Lung (tissue), 12 donors: ENCODE data around the gene GPR62. TPM values are rescaled to one million over a fixed set of nuclear protein-coding genes. Genes with fewer than 3 reads are reported as not detected.
"Not testable (repeated sequence)": the region's sequence is repeated elsewhere in the genome, so short reads cannot be mapped to it uniquely, and the experiment has no call there.

Source experiments
- ATAC-seq: fragments of 200-7000 bp; cut with Tn5 transposase; one replicate; pipeline ENCODE4 v1.9.1; 2020; ENCODE audit warnings: moderate number of reproducible peaks; ENCODE audit not compliant: insufficient read depth, low FRiP score
- DNase-seq, 3 donors: peaks; one replicate each; pipeline ENCODE4 v3.0.0-alpha.2; 2013 to 2017
- H3K27ac ChIP-seq, 2 donors: one replicate each; pipeline ENCODE4 v1.5.1; 2013; ENCODE audit warnings: mild to moderate bottlenecking in 2 of 2, moderate library complexity in 2 of 2, control low read depth in 1 of 2, inconsistent platforms in 1 of 2, low read depth in 1 of 2, low read length in 1 of 2
- H3K27me3 ChIP-seq, 3 donors: one replicate each; pipeline ENCODE4 v1.5.1; 2013; ENCODE audit warnings: low read length in 2 of 3; ENCODE audit not compliant: control insufficient read depth in 3 of 3, insufficient read depth in 3 of 3
- H3K36me3 ChIP-seq, 4 donors: one replicate each; pipeline ENCODE4 v1.5.1; 2013; ENCODE audit warnings: low read length in 4 of 4, mild to moderate bottlenecking in 1 of 4, moderate library complexity in 1 of 4; ENCODE audit not compliant: control insufficient read depth in 4 of 4, insufficient read depth in 4 of 4
- H3K4me1 ChIP-seq, 5 donors: one replicate each; pipeline ENCODE4 v1.5.1; 2013; ENCODE audit warnings: low read length in 5 of 5, mild to moderate bottlenecking in 2 of 5, moderate library complexity in 1 of 5; ENCODE audit not compliant: control insufficient read depth in 5 of 5, insufficient read depth in 5 of 5
- H3K4me3 ChIP-seq: one replicate; pipeline ENCODE4 v1.5.1; 2013; ENCODE audit warnings: mild to moderate bottlenecking, control low read depth, moderate library complexity
- H3K9ac ChIP-seq, 2 donors: one replicate each; pipeline ENCODE4 v1.5.1; 2013; ENCODE audit warnings: low read length in 2 of 2, control low read depth in 1 of 2; ENCODE audit not compliant: insufficient read depth in 1 of 2
- H3K9me3 ChIP-seq, 4 donors: one replicate each; pipeline ENCODE4 v1.5.1; 2013; ENCODE audit warnings: low read length in 3 of 4, mild to moderate bottlenecking in 1 of 4, moderate library complexity in 1 of 4; ENCODE audit not compliant: control insufficient read depth in 4 of 4, insufficient read depth in 3 of 4
- WGBS, 2 donors: extraction: QIAGEN DNeasy Blood & Tissue Kit; methylation state at CpG; one replicate each; pipeline ENCODE4 v1.1.7; 2013; 5-methylcytosine and 5-hydroxymethylcytosine counted together
- polyA plus RNA-seq, 2 donors: library from polyadenylated mRNA; stranded (reverse); fragments of 200-250 nt; gene quantifications; one replicate each; pipeline ENCODE4 v1.2.1, GENCODE V29; 2013
- total RNA-seq, 2 donors: library from RNA; depleted of rRNA in 1 of 2; stranded (reverse); fragments of >200 nt in 1 of 2; gene quantifications; one replicate each; pipeline ENCODE4 v1.2.1, GENCODE V29; 2014 to 2021
- TF ChIP-seq, protein P1 (sequence below): IDR thresholded peaks from 2 replicates; pipeline ENCODE4 v1.5.1; 2012; ENCODE audit warnings: mild to moderate bottlenecking; ENCODE audit errors: control extremely low read depth, extremely low read depth
- donor health status: control.
- donor health status: control.
- donor health status: Bipolar disorder and iron deficiency.
- donor health status: healthy.
- donor health status: DM: yes; HTN: yes; CAD: no.

Gene GPR62
- total and polyA plus RNA-seq, 4 donors: 0.05 to 0.15 TPM; not detected in 2

DNA sequence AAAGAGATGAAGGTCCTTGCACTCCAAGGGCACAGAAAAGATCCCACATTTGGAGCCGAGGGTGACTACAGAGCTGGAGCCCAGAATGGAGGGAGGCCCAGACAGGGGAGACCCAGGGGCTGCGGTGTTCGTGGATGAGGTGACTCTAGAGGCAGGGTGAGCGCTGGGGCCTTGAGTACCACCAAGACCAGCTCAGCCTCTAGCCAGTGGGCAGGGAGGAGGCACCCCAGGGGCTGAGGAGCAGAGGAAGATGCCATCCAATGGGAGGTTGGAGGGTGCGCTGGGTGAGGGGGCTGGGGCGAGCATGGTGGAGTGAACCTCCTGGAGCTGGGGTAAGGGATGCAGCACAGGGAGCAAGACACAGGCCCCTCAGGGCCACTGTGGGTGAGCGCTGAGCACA is 26.7 kb upstream of the GPR62 start:
- ATAC-seq (no peak), DNase-seq (no peak)
- Histone ChIP-seq H3K27me3 (no peaks in the 10 kb centered on the region), H3K9me3 (no peaks in the 10 kb centered on the region), H3K9ac (no peak overlapping the region), H3K36me3 (peaks cover 0 to 18% (median 3%) of the 10 kb centered on the region in 4 donors), H3K4me3 (no peak overlapping the region), H3K27ac (no peak overlapping the region), H3K4me1 (no peaks in the 10 kb centered on the region)
- TF ChIP-seq, protein P1, sequence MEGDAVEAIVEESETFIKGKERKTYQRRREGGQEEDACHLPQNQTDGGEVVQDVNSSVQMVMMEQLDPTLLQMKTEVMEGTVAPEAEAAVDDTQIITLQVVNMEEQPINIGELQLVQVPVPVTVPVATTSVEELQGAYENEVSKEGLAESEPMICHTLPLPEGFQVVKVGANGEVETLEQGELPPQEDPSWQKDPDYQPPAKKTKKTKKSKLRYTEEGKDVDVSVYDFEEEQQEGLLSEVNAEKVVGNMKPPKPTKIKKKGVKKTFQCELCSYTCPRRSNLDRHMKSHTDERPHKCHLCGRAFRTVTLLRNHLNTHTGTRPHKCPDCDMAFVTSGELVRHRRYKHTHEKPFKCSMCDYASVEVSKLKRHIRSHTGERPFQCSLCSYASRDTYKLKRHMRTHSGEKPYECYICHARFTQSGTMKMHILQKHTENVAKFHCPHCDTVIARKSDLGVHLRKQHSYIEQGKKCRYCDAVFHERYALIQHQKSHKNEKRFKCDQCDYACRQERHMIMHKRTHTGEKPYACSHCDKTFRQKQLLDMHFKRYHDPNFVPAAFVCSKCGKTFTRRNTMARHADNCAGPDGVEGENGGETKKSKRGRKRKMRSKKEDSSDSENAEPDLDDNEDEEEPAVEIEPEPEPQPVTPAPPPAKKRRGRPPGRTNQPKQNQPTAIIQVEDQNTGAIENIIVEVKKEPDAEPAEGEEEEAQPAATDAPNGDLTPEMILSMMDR: no peak
- WGBS, 2 donors: 89 to 94% methylated on average over 7 of the region's 7 CpGs

DNA sequence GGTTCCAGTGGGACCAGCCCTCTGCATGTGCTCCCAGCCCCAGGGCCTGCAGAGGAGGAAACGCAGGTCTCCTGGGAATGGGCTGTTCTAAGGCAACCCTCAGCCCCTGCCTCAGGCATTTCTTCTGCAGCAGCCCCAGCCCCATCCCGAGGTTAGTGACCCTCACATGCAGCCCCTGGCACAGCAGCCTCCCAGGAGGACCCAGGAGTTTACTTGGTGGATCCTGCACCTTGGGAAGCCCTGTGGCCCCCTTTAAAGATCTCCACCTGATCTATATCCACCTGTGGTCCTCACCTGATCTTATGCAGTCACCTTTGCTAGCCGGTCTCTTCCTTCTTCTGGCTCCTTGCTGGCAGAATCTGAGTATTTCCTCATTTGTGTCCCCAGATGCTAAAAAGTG is 26.2 kb upstream of the GPR62 start:
- not testable (repeated sequence) for DNase-seq, H3K4me1 ChIP-seq, H3K27ac ChIP-seq, H3K9me3 ChIP-seq, ATAC-seq, H3K9ac ChIP-seq, H3K4me3 ChIP-seq, H3K27me3 ChIP-seq
- 88 to 93% methylated on average over 3 of the region's 3 CpGs for WGBS, 2 donors
- peaks cover 3 to 23% (median 5%) of the 10 kb centered on the region in 4 donors for H3K36me3 ChIP-seq

DNA sequence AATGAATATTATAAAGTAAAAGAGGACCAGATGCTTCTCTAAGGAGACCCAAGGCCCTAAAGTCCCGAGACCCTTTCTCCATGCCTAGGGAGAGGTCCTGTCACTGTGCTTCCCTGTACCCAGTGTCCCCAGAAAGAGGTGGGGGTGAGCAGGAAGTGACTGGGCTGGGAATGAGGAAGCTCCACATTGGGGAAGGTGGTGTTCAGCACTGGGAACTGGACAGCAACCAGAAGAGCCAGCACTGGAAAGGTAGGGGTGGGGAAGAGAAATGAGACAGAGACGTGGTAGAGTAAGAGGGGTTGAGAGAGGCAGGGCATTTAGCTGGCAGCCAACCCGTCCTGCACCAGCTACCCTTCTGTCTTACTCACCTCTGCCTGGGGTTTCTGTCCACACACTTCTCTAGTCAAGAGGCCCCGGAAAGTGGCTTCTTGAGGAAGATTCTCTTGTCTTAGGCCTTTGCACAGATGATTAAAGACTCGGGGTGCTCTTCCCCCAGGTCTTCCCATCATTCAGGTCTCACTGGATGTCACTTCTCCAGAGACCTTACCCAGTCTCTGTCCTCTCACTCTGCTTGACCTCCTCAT is 25.7 kb upstream of the GPR62 start:
- TF ChIP-seq, protein P1: no peak
- Histone ChIP-seq H3K4me3 (no peak overlapping the region), H3K27me3 (no peaks in the 10 kb centered on the region), H3K36me3 (peaks cover 5 to 29% (median 8%) of the 10 kb centered on the region in 4 donors), H3K27ac (no peak overlapping the region), H3K4me1 (no peaks in the 10 kb centered on the region), H3K9me3 (no peaks in the 10 kb centered on the region), H3K9ac (no peak overlapping the region)
- DNase-seq: no peak
- ATAC-seq: no peak
- WGBS, 2 donors: 78 to 79% methylated on average over 5 of the region's 5 CpGs

DNA sequence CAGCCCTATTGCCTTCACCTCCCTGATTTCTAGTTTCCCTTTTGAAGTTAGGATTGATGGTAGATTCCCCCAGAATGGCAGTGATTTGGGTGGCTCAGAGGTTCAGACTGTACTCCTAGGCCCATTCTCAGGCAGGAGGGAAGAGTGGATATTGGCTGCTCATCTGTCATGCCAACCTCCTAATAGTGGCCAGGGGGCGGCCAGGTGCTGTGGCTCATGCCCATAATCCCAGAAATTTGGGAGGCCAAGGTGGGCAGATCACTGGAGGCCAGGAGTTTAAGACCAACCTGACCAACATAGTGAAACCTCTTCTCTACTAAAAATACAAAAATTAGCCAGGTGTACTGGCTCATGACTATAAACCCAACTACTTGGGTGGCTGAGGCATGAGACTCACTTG is 24.7 kb upstream of the GPR62 start:
- Histone ChIP-seq H3K4me1 (no peaks in the 10 kb centered on the region), H3K27ac (no peak overlapping the region), H3K9ac (no peak overlapping the region), H3K27me3 (no peaks in the 10 kb centered on the region), H3K9me3 (no peaks in the 10 kb centered on the region), H3K4me3 (no peak overlapping the region), H3K36me3 (peaks cover 7 to 36% (median 10%) of the 10 kb centered on the region in 4 donors)
- TF ChIP-seq, protein P1: no peak
- WGBS, 2 donors: 93 to 95% methylated on average over 1 of the region's 1 CpG
- DNase-seq: no peak
- no peak for ATAC-seq
